Gastroesophageal sphincter (tissue), 4 donors: ENCODE measurements around the gene SCARB1. TPM values are rescaled to one million over a fixed set of nuclear protein-coding genes. Genes with fewer than 3 reads are reported as not detected.

Experiments used
- ATAC-seq: fragments of 150-250 bp; one replicate; pipeline ENCODE4 v1.9.1; 2016; ENCODE audit warnings: mild to moderate bottlenecking, moderate library complexity
- H3K27ac ChIP-seq, 4 donors: fragments of 200-600 bp; sonication (generic) in 3 of 4; 1 replicate in 3 of 4; 2 replicates in 1 of 4; pipeline ENCODE4 v1.5.1; 2016 to 2019
- H3K27me3 ChIP-seq: fragments of 200-600 bp; sonication (generic); one replicate; pipeline ENCODE4 v1.5.1; 2019
- H3K36me3 ChIP-seq, 2 donors: fragments of 200-600 bp; sonication (generic); one replicate each; pipeline ENCODE4 v1.5.1; 2019; ENCODE audit warnings: control low read depth in 1 of 2
- H3K4me1 ChIP-seq, 3 donors: fragments of 200-600 bp; sonication (generic); 1 replicate in 2 of 3; 2 replicates in 1 of 3; pipeline ENCODE4 v1.5.1; 2016 to 2019; ENCODE audit warnings: control low read depth in 2 of 3
- H3K4me3 ChIP-seq, 2 donors: fragments of 200-600 bp; sonication (generic); one replicate each; pipeline ENCODE4 v1.5.1; 2019; ENCODE audit warnings: mild to moderate bottlenecking in 1 of 2, moderate library complexity in 1 of 2
- H3K9me3 ChIP-seq, 3 donors: fragments of 200-600 bp; sonication (generic); one replicate each; pipeline ENCODE4 v1.5.1; 2017 to 2019; ENCODE audit warnings: control low read depth in 2 of 3
- EP300 ChIP-seq: sonication (generic); formaldehyde crosslinking; IDR thresholded peaks from one replicate; pipeline ENCODE4 v1.6.1; 2017; ENCODE audit warnings: antibody characterized with exemption, mild to moderate bottlenecking
- POLR2A ChIP-seq, 2 donors: fragments of 450-650 bp; IDR thresholded peaks; one replicate each; pipeline ENCODE4 v1.6.1; 2017; ENCODE audit warnings: antibody characterized with exemption in 2 of 2, mild to moderate bottlenecking in 2 of 2, moderate library complexity in 1 of 2
- POLR2AphosphoS5 ChIP-seq: sonication (generic); formaldehyde crosslinking; IDR thresholded peaks from one replicate; pipeline ENCODE4 v1.6.1; 2017; ENCODE audit warnings: antibody characterized with exemption
- WGBS, 2 donors: methylation state at CpG; one replicate each; pipeline ENCODE4 v1.1.5; 2018; ENCODE audit warnings: low coverage in 1 of 2; 5-methylcytosine and 5-hydroxymethylcytosine counted together
- total RNA-seq, 4 donors: library from RNA; depleted of rRNA; stranded (reverse); fragments of >200 nt; gene quantifications; one replicate each; pipeline ENCODE4 v1.1.0, GENCODE V29; 2016
- TF ChIP-seq, protein P1 (sequence below), 4 experiments: fragments of 200-600 bp in 2 of 4; fragments of 450-650 bp in 2 of 4; sonication (generic) in 1 of 4; IDR thresholded peaks; one replicate each; pipeline ENCODE4 v1.5.1; 2017 to 2019; ENCODE audit warnings: antibody characterized with exemption in 4 of 4, mild to moderate bottlenecking in 2 of 4, moderate library complexity in 2 of 4

Gene SCARB1
- total RNA-seq, 4 donors from 2014 or later = 6.8 to 13.9 (median 11.5) TPM

- H3K4me1 ChIP-seq = no peaks in the 10 kb centered on the region
- no peaks in the 10 kb centered on the region for H3K27me3 ChIP-seq
- H3K9me3 ChIP-seq = no peaks in the 10 kb centered on the region
- 100% methylated on average over 5 of the region's 6 CpGs; no CpG with 5 or more reads in 1 of the 2 donors for WGBS, 2 donors
- no peak for TF ChIP-seq POLR2A (IDR thresholded peaks at IDR 0.05)
- no peak for TF ChIP-seq POLR2AphosphoS5
- no peak for TF ChIP-seq EP300
- no peak overlapping the region for H3K4me3 ChIP-seq
- peaks cover 0 to 58% of the 10 kb centered on the region in 2 donors for H3K36me3 ChIP-seq
- no peak for ATAC-seq
- no peak overlapping the region for H3K27ac ChIP-seq
Measured at GRCh38 chr12:124795081-124795948, 68.3 kb downstream of the SCARB1 start.

DNA sequence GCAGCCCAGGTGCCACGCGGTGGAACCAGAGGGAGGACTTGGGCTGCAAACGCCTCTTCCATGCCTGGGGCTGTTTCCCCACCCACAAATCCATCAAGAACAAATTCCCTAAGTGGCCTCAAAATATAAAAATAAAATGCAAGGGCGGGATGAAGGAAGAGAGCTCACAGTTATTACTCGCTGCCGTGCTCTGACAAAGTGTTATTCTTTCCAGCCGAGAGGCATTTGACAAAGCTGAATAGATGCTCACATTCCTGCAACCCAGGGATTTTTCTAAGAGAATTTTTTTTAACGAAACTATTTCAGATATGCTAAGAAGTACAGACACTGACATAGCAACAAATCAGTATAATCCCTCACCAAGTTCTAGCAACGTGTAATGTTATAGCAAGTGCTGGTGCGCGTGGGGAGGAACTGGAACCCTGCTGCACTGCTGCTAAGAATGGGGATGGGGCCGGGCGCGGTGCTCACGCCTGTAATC is 70.7 kb downstream of the SCARB1 start:
- Histone ChIP-seq H3K27ac (no peak overlapping the region), H3K9me3 (no peaks in the 10 kb centered on the region), H3K27me3 (no peaks in the 10 kb centered on the region), H3K4me3 (no peak overlapping the region), H3K4me1 (no peaks in the 10 kb centered on the region), H3K36me3 (peaks cover 0 to 42% of the 10 kb centered on the region in 2 donors)
- WGBS, 2 donors = 86 to 90% methylated on average over 4 to 15 of the region's 15 CpGs
- no peak for ATAC-seq
- no peak for TF ChIP-seq POLR2A (IDR thresholded peaks at IDR 0.05)
- TF ChIP-seq EP300 = no peak
- TF ChIP-seq, protein P1, sequence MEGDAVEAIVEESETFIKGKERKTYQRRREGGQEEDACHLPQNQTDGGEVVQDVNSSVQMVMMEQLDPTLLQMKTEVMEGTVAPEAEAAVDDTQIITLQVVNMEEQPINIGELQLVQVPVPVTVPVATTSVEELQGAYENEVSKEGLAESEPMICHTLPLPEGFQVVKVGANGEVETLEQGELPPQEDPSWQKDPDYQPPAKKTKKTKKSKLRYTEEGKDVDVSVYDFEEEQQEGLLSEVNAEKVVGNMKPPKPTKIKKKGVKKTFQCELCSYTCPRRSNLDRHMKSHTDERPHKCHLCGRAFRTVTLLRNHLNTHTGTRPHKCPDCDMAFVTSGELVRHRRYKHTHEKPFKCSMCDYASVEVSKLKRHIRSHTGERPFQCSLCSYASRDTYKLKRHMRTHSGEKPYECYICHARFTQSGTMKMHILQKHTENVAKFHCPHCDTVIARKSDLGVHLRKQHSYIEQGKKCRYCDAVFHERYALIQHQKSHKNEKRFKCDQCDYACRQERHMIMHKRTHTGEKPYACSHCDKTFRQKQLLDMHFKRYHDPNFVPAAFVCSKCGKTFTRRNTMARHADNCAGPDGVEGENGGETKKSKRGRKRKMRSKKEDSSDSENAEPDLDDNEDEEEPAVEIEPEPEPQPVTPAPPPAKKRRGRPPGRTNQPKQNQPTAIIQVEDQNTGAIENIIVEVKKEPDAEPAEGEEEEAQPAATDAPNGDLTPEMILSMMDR (IDR thresholded peaks at IDR 0.05) = no peak
- no peak for TF ChIP-seq POLR2AphosphoS5

DNA sequence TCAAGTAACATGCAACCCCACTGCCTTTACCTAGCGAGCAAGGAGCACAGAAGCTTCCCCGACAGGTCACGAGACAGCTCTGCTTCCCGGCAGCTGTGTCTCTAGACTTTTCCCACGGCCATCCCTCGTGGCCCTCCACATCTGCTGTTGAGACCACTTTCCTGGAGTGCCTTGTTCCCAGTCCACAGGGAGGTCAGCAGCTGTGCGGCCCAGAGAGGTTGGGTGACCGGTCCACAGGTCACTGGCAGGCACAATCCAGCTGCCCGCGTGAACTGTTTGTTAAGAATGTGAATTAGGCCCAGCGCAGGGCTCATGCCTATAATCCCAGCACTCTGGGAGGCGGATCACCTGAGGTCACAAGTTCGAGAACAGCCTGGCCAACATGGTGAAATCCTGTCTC is 71.5 kb downstream of the SCARB1 start:
- H3K4me3 ChIP-seq = no peak overlapping the region
- ATAC-seq = no peak
- TF ChIP-seq, protein P1 (IDR thresholded peaks at IDR 0.05) = no peak
- TF ChIP-seq EP300 (no peak), POLR2A (IDR thresholded peaks at IDR 0.05) (no peak), POLR2AphosphoS5 (no peak)
- 92 to 96% methylated on average over 5 of the region's 13 CpGs for WGBS, 2 donors
- H3K36me3 ChIP-seq = peaks cover 0 to 35% of the 10 kb centered on the region in 2 donors
- H3K9me3 ChIP-seq = no peaks in the 10 kb centered on the region
- no peaks in the 10 kb centered on the region for H3K27me3 ChIP-seq
- peaks cover 0 to under 1% (median 0%) of the 10 kb centered on the region in 3 donors for H3K4me1 ChIP-seq
- H3K27ac ChIP-seq = no peak overlapping the region

- no peaks in the 10 kb centered on the region for H3K9me3 ChIP-seq
- H3K4me1 ChIP-seq = peaks cover 0 to 6% (median 0%) of the 10 kb centered on the region in 3 donors
- no peaks in the 10 kb centered on the region for H3K27me3 ChIP-seq
- ATAC-seq = no peak
- H3K4me3 ChIP-seq = no peak overlapping the region
- H3K27ac ChIP-seq = no peak overlapping the region
- H3K36me3 ChIP-seq = peaks cover 0 to 41% of the 10 kb centered on the region in 2 donors
- TF ChIP-seq POLR2AphosphoS5 (no peak), POLR2A (IDR thresholded peaks at IDR 0.05) (no peak), EP300 (no peak)
- TF ChIP-seq, protein P1 (IDR thresholded peaks at IDR 0.05) = no peak
- 81 to 82% methylated on average over 7 to 13 of the region's 21 CpGs for WGBS, 2 donors
Measured at GRCh38 chr12:124790650-124791400, 72.8 kb downstream of the SCARB1 start.

GRCh38 chr12:124788936-124789555 is 74.6 kb downstream of the SCARB1 start:
- Histone ChIP-seq H3K27me3 (no peaks in the 10 kb centered on the region), H3K27ac (no peak overlapping the region), H3K9me3 (no peaks in the 10 kb centered on the region), H3K4me3 (no peak overlapping the region), H3K4me1 (peaks cover 0 to 6% (median 0%) of the 10 kb centered on the region in 3 donors), H3K36me3 (peaks cover 0 to 45% of the 10 kb centered on the region in 2 donors)
- 88 to 100% methylated on average over 1 to 12 of the region's 13 CpGs for WGBS, 2 donors
- ATAC-seq = no peak
- TF ChIP-seq, protein P1 (IDR thresholded peaks at IDR 0.05) = no peak
- TF ChIP-seq POLR2AphosphoS5 = no peak
- TF ChIP-seq EP300 = no peak
- no peak for TF ChIP-seq POLR2A (IDR thresholded peaks at IDR 0.05)
